Cardiac fibroblast (primary cell): ENCODE results near the gene ATP6AP1.
"Not testable (repeated sequence)": the region's sequence is repeated elsewhere in the genome, so short reads cannot be mapped to it uniquely, and the experiment has no call there.

Source experiments
- DNase-seq, 2 donors: peaks; one replicate each; pipeline versions ENCODE4 v3.0.0 to v3.0.0-alpha.2; 2010; ENCODE audit warnings: low read depth in 2 of 2
- H3K4me3 ChIP-seq, 2 donors: replicated peaks in 1 of 2; 1 replicate in 1 of 2; 2 replicates in 1 of 2; pipeline ENCODE4 v1.5.1; 2011; ENCODE audit warnings: low read depth in 2 of 2, low read length in 2 of 2, mild to moderate bottlenecking in 2 of 2, moderate library complexity in 1 of 2
- TF ChIP-seq, protein P1 (sequence below): IDR thresholded peaks from one replicate; pipeline ENCODE4 v1.5.1; 2011; ENCODE audit warnings: low read depth, mild to moderate bottlenecking, low read length, inconsistent platforms

Gene ATP6AP1

DNA sequence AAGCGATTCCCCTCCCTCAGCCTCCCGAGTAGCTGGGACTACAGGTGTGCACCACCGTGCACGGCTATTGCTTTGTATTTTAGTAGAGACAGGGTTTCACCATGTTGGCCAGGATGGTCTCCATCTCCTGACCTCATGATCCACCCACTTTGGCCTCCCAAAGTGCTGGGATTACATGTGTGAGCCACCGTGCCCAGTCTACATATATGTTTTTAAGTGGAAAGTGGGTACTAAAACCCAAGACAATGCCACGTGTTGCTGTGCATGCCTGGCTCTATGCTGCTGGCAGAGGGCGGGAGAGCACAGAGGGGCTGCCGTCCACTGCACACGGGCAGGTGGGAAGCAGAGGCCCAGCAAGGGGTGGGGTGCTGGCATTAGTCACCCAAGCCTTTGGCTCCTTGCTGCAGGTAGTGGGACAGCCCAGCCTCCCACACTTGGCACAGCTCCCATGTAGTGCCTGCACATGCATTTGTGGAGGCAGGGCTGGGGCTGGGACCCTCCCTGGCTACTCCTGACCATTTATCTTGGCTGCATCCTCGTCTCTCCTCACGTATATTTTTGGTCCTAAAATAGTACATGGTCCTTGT, 45.9 kb upstream of the ATP6AP1 start:
- H3K4me3 ChIP-seq: no peak overlapping the region
- DNase-seq: no peak
- TF ChIP-seq, protein P1, sequence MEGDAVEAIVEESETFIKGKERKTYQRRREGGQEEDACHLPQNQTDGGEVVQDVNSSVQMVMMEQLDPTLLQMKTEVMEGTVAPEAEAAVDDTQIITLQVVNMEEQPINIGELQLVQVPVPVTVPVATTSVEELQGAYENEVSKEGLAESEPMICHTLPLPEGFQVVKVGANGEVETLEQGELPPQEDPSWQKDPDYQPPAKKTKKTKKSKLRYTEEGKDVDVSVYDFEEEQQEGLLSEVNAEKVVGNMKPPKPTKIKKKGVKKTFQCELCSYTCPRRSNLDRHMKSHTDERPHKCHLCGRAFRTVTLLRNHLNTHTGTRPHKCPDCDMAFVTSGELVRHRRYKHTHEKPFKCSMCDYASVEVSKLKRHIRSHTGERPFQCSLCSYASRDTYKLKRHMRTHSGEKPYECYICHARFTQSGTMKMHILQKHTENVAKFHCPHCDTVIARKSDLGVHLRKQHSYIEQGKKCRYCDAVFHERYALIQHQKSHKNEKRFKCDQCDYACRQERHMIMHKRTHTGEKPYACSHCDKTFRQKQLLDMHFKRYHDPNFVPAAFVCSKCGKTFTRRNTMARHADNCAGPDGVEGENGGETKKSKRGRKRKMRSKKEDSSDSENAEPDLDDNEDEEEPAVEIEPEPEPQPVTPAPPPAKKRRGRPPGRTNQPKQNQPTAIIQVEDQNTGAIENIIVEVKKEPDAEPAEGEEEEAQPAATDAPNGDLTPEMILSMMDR: no peak

DNA sequence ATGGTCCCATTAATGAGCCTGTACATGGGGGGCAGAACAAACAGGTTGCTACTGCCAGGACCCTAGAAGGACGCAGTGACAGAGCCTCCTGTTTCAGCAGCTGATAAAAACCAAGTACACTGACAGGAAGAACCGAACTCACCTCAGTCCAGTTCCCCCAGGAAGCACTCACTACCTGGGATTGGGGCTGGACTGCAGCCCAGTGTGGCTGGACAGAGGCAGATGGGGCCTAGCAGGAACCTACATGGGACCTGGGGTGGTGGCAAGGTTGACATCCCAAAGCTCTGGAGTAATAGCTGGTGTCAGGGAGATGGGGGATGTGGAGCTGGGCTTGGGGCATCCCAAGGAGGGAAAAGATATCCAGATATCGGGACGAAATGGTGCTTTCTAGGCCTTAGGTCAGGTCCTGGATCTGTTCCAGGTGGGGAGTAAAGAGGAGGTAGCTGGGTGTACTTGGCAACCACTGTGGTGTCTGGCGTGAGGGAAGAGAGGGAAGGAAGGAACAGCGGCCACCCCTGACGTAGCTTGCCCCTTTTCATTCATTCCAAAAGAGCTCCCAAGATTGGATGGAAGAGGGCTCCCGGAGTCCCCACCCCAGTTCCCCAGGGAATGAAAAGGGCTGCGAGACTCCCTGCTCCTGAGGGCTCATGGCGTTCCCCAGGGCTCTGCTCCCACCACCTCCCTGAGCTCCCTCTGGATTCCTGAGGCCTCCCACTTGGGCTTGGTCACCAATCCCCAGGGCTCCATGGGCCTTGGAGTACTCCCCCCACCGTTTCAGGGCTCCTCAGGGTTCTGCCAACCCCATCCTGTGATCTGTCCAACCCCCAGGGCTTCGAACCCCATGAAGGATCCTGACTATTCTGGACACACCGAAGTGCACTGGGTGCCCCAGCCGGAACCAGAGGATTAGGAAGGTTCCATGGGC, 44.9 kb upstream of the ATP6AP1 start:
- TF ChIP-seq, protein P1: no peak
- no peak overlapping the region for H3K4me3 ChIP-seq
- DNase-seq: peak in 1 of 2 donors; percentile 33

DNA sequence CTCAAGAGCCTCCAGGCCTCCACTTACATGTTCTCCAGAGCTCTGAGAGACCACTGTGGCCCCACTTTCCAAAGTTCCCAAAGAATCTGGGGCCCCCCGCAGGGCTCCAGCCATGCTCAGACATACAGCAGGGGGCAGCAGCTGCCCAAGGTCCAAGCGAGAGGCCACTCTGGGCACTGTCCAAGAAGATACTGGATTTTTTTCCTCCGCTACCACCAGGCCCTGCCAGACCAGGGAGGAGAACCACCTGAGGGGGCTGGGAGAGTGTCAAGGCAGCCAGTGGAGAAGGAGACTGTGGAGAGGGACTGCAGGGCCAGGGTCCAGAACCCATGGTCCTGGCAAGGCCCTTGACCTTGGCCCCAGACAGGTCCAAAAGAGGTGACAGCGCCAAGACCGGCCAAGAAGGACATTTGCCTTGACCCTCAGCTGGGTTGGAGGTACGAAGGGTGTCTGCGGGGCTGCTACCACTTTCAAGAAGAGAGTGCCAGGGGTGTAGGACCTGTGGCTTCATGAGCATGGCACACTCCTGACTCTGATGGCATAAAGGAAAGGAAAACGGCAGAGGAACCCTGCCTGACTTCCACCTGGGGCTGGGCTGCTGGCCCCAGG, 44.1 kb upstream of the ATP6AP1 start:
- no peak overlapping the region for H3K4me3 ChIP-seq
- TF ChIP-seq, protein P1: peak; percentile 42
- peak in 1 of 2 donors; percentile 43 for DNase-seq

DNA sequence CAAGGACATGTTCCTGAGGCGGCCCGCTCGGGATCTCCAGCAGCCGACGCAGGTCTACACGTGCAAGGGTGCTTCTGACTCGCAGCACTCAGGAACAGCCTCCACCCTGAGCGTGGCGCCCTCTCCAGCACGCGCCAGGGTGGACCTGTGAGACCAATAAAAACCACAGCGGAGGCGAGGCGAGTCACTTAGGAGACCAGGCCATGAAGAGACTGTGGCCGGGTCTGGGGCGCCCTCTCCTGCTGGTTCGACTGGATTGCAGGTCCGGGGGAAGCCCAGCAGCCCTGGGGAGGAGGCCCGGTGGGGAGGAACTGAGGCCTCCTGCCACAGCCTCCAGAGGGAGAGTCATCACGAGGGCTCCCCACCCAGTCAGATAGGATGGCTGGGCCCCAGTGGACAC, 40.4 kb upstream of the ATP6AP1 start:
- H3K4me3 ChIP-seq, DNase-seq: not testable (repeated sequence)

DNA sequence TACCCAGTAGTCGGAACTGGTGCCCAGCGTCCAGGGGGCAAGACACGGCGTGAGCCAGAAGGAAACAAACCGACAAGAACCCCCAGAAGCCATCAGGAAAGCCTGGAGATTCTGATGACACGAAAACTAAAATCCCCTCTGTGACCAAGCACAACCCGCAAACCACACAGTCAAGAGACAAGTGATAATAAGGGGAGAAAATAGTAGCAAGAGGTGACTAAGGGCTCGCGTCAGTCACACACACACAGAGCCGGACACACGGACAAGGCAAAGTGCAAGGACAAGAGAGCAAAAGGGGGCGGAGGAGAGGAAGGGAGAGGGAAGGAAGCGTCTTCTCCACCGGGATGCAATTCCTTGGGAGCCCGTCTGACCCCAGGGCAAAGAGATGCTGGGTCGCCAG, 39.8 kb upstream of the ATP6AP1 start:
- not testable (repeated sequence) for H3K4me3 ChIP-seq, DNase-seq

DNA sequence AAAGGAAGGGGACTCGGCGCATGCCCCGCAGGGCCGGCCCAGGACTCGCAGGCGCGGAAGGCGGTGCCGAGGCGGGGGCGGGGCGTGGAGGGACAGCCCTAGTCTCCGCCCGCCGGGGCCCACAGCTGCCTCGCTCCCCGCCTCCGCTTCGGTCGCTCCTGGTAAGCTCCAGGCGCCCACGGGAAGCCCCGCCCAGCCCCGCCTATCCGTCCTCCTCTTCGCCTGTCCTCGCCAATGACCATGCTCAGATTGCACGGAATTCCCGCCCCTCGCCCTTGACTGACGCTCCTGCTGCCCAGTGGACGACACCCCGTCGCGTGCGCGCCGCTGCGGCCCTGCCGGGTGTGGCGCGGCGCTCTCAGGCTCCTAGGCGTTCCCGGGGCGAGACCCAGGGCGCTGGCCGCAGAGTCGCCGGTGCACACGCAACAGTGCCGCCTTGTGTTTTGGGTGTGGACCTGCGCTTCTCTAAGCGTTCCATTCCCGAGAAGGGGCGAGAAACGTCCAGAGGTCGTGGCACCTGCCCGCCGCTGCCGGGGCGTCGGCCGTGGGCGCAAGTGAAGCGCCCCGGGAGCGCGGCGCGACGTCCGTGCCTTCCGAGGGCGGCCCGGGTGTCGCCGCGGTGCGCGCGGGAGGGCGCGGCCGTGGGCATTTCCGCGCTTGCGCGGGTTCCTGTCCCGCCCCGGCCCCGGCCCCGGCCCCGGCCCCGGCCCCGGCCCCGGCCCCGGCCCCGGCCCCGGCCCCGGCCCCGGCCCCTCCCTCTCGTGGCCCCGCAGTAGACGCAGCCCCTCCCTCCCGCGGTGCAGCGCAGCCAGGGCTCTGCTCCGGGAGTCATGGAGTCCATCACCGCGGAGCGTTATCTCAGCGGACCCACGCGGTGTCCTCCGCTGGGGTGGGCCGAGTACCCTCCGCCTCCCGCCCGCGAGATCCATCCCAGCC, 38.4 kb upstream of the ATP6AP1 start:
- DNase-seq: not testable (repeated sequence)
- peak overlapping the region in 1 of 2 donors; percentile 30 for H3K4me3 ChIP-seq

DNA sequence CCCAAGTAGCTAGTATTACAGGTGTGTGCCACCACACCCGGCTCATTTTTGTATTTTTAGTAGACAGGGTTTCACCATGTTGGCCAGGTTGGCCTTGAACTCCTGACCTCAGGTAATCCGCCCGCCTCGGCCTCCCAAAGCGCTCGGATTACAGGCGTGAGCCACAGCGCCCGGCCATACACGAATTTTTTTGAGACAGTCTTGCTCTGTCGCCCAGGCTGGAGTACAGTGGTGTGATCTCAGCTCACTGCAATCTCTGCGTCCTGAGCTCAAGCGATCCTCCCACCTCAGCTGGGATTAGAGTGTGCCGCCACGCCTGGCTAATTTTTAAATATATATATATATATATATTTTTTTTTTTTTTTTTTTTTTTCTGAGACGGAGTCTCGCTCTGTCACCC, 32.1 kb upstream of the ATP6AP1 start:
- not testable (repeated sequence) for H3K4me3 ChIP-seq, DNase-seq

DNA sequence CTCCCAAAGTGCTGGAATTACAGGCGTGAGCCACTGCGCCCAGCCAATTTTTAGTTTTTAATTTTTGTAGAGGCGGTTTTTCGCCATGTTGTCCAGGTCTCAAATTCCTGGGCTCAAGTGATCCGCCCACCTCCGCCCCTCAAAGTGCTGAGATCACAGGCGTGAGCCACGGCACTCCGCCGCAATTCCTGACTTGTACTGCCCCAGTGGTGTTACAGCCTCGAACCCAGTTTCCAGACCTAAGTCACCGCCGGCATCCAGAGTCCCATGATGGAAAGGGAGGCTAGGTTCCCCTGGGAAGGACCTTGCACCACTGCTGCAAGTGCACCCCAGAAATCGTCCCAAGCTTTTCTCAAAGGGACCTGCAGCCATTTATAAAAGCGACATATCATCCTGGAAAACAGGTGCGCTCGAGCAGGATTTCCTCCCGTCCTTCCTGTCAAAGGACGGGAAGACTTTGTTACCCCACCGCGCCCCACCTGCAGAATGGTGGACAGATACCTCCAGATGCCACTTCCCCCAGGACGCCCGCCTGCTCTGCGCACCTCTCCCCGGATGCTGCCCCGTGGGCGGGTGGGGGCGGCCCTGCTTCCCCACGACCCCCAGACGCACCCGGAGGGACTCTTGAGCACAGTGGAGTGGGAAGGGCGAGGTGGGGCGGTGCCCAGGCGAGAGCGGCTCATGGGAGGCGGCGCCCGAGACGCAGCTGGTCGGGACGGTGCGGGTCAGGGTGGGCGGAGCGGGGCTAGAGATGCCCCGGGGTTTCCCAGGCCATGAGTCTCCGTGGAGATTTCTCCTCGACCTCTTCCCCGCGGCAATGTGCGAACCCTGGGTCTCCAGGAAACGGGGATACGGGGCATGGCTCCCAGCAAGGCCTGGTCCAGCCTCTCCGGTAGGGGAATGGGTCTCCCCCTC, 31.2 kb upstream of the ATP6AP1 start:
- TF ChIP-seq, protein P1: no peak
- DNase-seq: peak; percentile 65 to 71
- peak overlapping the region; percentile 61 to 71 for H3K4me3 ChIP-seq
